ES-I3 (cell line): ENCODE data around the gene HINT2.

Source experiments
- H3K36me3 ChIP-seq: 2 replicates; pipeline ENCODE4 v1.6.1; 2013; ENCODE audit warnings: mild to moderate bottlenecking, low read length, control low read depth, moderate library complexity; ENCODE audit not compliant: insufficient read depth
- H3K4me1 ChIP-seq: 2 replicates; pipeline ENCODE4 v1.6.1; 2013; ENCODE audit warnings: mild to moderate bottlenecking, control low read depth, low read length; ENCODE audit not compliant: insufficient read depth
- H3K9ac ChIP-seq: 2 replicates; pipeline ENCODE4 v1.6.1; 2013; ENCODE audit warnings: low read depth, mild to moderate bottlenecking, low read length, moderate library complexity
- H3K9me3 ChIP-seq: 2 replicates; pipeline ENCODE4 v1.6.1; 2013; ENCODE audit warnings: mild to moderate bottlenecking, low read length, moderate library complexity; ENCODE audit not compliant: control insufficient read depth, insufficient read depth

Gene HINT2

DNA sequence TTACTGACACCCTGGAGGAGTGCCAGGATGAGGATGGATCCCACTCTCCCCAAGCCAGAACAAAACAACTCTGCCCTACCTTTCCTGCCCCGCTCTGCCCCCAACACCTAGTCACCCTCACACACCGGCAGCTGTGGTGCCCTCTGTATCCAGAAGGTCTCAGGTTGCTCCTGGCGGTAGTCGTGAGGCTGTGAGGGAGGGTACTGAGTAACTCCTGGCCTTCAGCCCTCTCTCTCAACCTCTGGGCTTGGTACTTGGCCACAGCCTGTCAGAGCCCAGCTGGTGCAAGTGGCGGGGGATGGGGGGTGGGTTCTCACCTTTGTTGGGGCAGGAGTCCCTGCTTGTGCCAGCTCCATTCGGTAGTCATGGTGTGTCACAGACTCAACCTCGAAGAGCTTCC is 4.7 kb downstream of the HINT2 start:
- H3K9ac ChIP-seq, result no peak overlapping the region
- no peaks in the 10 kb centered on the region for H3K9me3 ChIP-seq
- H3K4me1 ChIP-seq, result peaks cover 6% of the 10 kb centered on the region
- H3K36me3 ChIP-seq, result no peaks in the 10 kb centered on the region

DNA sequence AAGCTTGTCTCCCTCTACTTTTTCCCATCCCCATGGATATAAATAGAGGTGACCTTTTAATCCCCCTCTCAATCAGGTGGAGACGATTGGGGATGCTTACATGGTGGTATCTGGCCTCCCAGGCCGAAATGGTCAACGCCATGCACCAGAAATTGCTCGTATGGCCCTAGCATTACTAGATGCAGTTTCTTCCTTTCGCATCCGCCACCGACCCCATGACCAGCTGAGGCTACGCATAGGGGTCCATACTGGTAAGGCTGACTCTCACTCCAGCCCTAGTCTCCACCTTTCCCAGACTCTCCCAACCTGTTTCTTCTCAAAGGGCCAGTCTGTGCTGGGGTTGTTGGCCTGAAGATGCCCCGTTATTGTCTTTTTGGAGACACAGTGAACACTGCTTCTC is 6.4 kb downstream of the HINT2 start:
- no peaks in the 10 kb centered on the region for H3K36me3 ChIP-seq
- no peaks in the 10 kb centered on the region for H3K4me1 ChIP-seq
- H3K9me3 ChIP-seq, result no peaks in the 10 kb centered on the region
- no peak overlapping the region for H3K9ac ChIP-seq

DNA sequence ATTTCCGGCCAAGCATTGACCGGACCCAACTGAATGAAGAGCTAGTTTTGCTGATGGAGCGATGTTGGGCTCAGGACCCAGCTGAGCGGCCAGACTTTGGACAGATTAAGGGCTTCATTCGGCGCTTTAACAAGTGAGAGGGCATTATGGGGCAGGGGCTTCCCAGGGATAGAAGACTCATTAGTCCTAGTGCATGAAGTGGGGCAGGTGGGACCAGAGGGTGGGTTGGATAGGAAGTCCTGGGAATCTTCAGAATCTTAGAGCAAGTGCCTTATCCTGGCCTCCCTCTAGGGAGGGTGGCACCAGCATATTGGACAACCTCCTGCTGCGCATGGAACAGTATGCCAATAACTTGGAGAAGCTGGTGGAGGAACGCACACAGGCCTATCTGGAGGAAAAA is 8.7 kb downstream of the HINT2 start:
- Histone ChIP-seq H3K4me1 (no peaks in the 10 kb centered on the region), H3K9ac (no peak overlapping the region), H3K9me3 (no peaks in the 10 kb centered on the region), H3K36me3 (no peaks in the 10 kb centered on the region)

DNA sequence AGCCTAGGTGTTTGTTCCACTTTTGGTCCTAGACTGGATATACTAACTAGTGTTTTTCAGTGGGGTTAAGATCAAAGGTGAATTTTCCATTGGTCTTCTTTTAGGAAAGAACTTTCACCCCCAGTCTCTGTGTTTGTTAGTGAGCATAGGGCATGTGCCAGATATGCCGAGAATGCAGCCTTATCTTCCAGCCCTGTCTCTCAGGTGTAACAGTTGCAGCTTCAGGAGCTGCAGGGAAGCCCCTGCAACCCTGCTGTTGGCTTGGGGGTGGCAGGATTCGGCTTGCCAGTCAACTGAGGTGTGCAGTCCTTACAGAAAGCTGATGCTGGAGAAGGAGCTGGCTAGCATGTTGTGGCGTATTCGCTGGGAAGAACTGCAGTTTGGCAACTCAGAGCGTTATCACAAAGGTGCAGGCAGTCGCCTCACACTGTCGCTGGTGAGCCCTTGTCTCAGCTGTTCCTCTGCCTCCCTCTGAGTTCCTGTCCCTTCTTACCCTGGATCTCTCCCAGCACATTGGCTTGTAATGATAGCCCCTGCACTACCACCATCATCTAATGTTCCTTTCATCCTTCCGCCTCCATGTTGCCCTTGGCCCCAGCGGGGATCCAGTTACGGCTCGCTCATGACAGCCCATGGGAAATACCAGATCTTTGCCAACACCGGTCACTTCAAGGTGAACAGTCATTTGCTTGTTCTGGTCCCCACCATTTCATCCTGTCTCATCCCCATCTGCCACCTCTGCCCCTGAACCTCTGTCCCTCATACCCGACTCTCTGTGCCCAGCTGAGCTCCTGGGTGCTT is 13.3 kb downstream of the HINT2 start:
- Histone ChIP-seq H3K9me3 (no peaks in the 10 kb centered on the region), H3K4me1 (peaks cover 9% of the 10 kb centered on the region; the same call in 1 of the 2 replicates), H3K36me3 (no peaks in the 10 kb centered on the region), H3K9ac (no peak overlapping the region)

DNA sequence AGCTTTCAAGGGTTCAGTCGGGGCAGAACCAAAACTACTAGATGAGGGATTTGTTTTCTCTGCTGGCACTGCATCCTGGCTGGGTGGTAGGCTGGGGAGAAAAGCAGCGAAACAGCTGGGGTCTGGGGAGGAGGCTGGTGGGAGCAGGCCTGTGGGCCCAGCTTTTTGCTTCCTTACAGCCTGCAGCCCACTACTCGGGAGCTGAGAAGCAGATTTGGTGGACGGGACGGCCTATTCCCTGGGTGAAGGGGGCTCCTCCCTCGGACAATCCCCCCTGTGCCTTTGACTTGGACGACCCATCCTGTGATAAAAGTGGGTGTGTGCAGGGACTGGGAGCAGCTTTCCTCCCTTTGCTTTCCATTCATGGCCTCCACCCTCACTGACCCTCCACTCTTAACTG is 14.3 kb downstream of the HINT2 start:
- no peaks in the 10 kb centered on the region for H3K9me3 ChIP-seq
- H3K4me1 ChIP-seq, result peaks cover 12% of the 10 kb centered on the region; the same call in 1 of the 2 replicates
- no peaks in the 10 kb centered on the region for H3K36me3 ChIP-seq
- H3K9ac ChIP-seq, result no peak overlapping the region

DNA sequence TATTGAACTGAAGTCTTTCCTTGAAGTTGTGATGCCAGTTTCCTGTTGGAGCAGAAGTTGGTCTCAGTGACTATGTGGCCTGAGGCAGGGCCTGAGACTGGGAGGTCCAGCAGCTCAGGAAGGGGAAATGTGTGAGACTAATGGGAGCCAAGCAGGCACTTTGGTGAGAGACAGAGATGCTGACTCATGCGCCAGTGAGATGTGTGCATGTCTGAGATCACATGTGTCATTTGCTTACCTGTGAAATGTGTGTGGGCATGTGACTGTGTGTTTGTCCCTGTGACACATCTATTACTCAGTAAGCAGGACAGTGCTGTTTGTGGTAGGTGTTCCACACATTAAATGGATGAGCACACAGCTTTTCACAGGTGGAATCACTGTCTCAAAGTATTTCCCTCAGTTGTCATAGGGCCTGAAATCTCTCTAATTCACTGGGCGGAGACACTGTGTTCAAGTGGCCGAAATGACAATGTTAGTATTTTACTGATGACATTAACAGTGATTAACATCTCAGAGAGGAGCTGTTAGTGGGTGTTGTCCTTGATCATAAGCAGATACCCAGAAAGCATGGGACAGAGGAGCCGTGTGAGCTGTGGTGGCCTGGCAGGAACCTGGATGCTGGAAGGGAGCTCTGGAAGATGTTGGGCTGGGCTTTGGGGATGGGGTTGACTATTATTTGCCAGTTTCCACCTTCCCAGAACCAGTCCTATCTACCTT is 16.0 kb downstream of the HINT2 start:
- H3K9me3 ChIP-seq, result no peaks in the 10 kb centered on the region
- no peaks in the 10 kb centered on the region for H3K36me3 ChIP-seq
- H3K4me1 ChIP-seq, result peaks cover 12% of the 10 kb centered on the region; the same call in 1 of the 2 replicates
- no peak overlapping the region for H3K9ac ChIP-seq

DNA sequence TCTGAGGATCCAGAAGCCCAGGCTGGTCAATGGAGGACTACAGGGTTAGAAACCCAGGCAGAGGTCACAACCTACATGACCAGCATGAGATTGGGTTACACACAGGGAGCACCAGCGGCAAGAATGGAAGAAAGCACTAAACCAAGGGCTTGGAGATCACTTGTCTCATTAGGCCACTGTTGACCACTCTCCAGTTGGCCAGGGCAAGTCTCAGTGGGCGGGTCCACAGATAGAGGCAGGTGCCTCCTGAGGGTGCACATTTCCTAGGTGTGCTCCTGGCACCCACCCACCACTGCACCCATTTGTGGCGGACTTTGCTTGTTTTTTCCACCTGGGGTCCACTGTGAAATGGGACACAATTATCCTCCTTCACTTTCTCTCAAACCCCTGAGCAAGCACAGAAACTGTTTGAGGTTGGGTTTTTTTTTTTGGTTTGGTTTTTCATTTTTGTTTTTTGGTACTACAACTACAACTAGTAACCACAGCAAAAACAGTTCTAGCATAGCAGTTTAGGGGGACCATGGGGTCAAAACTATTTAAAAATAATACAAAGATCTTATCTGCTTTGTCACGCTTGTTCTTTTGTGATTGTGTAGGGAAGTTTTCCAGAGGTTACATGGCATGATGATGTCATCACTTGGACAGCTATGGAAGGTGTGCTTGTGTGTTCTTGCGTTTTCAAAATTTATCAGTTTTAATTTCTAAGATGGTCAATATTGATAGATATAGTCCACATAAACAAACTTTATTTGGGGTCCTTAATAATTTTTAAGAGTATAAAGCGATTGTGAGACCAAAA is 17.3 kb downstream of the HINT2 start:
- H3K4me1 ChIP-seq, result peaks cover 15% of the 10 kb centered on the region
- H3K9me3 ChIP-seq, result no peaks in the 10 kb centered on the region
- no peaks in the 10 kb centered on the region for H3K36me3 ChIP-seq
- H3K9ac ChIP-seq, result no peak overlapping the region

DNA sequence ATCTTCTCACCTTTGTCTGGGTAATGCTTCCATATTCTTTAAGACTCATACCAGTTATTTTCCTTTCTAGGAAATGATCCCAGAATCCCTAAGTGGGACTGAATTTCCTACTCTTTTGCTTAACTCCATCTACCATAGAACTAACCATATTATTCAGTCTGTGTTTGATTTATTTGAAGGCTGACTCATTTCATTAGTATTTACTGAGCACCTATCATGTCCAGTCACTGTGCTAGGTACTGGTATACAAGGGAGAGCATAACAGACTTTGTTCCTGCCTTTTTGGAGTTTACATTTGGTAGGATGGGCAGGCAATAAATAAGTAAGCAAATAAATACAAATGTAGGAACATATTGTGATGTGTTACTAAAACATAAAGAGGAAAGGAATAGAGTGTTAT is 19.1 kb downstream of the HINT2 start:
- H3K4me1 ChIP-seq, result peaks cover 15% of the 10 kb centered on the region
- no peaks in the 10 kb centered on the region for H3K36me3 ChIP-seq
- no peaks in the 10 kb centered on the region for H3K9me3 ChIP-seq
- no peak overlapping the region for H3K9ac ChIP-seq

DNA sequence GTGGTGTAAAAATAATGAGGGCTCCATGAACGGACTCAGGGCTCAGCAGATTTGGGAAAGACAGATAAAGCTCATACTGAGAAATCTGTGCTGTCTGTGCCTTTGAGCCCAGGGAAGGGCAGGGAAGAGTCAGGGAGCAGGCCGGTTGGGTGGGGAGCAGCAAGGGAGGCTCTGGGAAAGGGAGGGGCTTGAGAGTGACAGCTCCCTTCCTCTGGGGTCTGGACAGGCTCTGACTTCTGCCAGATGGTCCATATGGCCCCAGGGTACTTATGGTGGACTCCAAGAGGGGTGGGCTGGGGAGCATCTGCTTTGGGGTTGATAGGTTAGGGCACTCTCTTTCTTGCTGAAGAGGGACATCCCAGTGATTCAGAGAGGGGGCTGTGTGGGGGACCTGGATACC is 21.4 kb downstream of the HINT2 start:
- Histone ChIP-seq H3K9me3 (no peaks in the 10 kb centered on the region), H3K9ac (no peak overlapping the region), H3K36me3 (no peaks in the 10 kb centered on the region), H3K4me1 (peaks cover 10% of the 10 kb centered on the region)

DNA sequence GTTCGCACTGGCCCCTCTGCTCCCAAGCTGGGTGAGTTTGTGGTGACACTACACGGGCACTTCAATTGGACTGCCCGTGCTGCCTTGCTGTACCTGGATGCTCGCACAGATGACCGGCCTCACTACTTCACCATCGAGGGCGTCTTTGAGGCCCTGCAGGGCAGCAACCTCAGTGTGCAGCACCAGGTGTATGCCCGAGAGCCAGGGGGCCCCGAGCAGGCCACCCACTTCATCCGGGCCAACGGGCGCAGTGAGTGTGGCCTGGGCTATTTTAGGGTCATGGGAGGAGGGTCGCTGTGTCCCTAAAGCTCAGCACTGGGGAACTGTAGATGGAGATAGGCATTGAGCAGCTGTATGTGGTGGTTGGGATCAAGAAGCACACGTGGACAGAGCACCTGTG is 22.0 kb downstream of the HINT2 start:
- peaks cover 10% of the 10 kb centered on the region for H3K4me1 ChIP-seq
- no peaks in the 10 kb centered on the region for H3K36me3 ChIP-seq
- no peaks in the 10 kb centered on the region for H3K9me3 ChIP-seq
- no peak overlapping the region for H3K9ac ChIP-seq

DNA sequence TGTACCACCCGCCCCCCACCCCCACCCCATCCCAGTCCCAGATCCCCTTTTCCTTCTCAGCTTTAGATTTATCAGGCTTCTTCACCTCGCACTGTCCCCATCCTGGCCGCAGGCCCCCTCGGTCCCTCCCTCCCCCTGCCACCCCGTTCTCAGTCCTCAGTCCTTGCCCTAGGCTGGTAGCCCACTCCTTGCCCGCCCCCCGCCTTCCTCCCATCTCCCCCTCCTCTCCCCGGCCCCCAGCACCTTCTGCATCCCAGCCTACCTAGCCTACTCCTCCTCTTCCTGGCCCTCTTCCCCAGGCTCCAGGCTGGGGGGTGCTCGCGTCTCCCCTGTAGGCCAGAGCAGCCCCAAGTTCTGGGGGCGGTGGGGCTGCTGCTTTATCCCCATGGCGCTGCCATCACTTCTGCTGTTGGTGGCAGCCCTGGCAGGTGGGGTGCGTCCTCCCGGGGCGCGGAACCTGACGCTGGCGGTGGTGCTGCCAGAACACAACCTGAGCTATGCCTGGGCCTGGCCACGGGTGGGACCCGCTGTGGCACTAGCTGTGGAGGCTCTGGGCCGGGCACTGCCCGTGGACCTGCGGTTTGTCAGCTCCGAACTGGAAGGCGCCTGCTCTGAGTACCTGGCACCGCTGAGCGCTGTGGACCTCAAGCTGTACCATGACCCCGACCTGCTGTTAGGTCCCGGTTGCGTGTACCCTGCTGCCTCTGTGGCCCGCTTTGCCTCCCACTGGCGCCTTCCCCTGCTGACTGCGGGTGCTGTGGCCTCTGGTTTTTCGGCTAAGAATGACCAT is 22.6 kb downstream of the HINT2 start:
- H3K9ac ChIP-seq, result peak overlapping the region; percentile 9; the same call in 1 of the 2 replicates
- H3K36me3 ChIP-seq, result no peaks in the 10 kb centered on the region
- H3K4me1 ChIP-seq, result peaks cover 10% of the 10 kb centered on the region
- H3K9me3 ChIP-seq, result no peaks in the 10 kb centered on the region

DNA sequence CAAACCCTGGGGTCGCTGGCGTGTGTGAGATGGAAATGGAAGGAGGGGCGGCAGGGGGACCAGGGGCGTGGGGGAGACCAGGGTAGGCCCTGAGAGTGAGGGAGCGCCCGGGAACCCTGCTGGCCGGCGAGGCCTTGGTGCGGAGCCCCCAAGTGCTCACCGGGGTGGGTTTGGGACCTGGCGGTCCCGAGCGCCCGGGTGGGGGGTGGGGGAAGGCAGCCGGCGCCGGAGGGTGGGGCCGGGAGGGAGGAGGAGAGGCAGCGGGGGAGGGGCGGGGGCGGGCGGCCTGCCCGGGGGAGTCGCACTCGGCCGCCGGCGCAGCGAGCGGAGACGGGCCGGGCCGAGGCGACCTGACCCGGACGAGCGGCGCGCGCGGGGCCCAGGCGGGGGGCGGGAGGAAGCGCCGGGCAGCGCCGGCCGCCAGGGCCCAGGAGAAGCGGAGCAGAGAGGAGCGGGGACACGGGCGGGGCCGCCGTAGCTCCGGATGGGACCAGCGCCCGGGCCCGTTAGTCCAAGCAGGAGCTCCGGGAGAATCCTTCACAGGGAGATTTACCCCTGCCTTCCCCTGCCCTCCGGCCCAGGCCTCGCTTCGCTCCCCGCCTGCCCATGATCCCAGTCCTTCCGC is 23.4 kb downstream of the HINT2 start, which contains the start of gene NPR2:
TSS of gene NPR2 (plus strand) at position 295 of the 625 bp plus-strand sequence. CDS start 818 bp downstream, outside the sequence.
- Histone ChIP-seq H3K36me3 (no peaks in the 10 kb centered on the region), H3K4me1 (peaks cover 5% of the 10 kb centered on the region; the same call in 1 of the 2 replicates), H3K9ac (peak within 1 kb of the TSS; percentile 62), H3K9me3 (no peaks in the 10 kb centered on the region)
